Cardiac fibroblast (primary cell): ENCODE results near the gene ATP23.

ENCODE experiments used
- DNase-seq, 2 donors: peaks; one replicate each; pipeline versions ENCODE4 v3.0.0 to v3.0.0-alpha.2; 2010; ENCODE audit warnings: low read depth in 2 of 2
- H3K4me3 ChIP-seq, 2 donors: replicated peaks in 1 of 2; 1 replicate in 1 of 2; 2 replicates in 1 of 2; pipeline ENCODE4 v1.5.1; 2011; ENCODE audit warnings: low read depth in 2 of 2, low read length in 2 of 2, mild to moderate bottlenecking in 2 of 2, moderate library complexity in 1 of 2
- TF ChIP-seq, protein P1 (sequence below): IDR thresholded peaks from one replicate; pipeline ENCODE4 v1.5.1; 2011; ENCODE audit warnings: low read depth, mild to moderate bottlenecking, low read length, inconsistent platforms

ATP23 gene

DNA sequence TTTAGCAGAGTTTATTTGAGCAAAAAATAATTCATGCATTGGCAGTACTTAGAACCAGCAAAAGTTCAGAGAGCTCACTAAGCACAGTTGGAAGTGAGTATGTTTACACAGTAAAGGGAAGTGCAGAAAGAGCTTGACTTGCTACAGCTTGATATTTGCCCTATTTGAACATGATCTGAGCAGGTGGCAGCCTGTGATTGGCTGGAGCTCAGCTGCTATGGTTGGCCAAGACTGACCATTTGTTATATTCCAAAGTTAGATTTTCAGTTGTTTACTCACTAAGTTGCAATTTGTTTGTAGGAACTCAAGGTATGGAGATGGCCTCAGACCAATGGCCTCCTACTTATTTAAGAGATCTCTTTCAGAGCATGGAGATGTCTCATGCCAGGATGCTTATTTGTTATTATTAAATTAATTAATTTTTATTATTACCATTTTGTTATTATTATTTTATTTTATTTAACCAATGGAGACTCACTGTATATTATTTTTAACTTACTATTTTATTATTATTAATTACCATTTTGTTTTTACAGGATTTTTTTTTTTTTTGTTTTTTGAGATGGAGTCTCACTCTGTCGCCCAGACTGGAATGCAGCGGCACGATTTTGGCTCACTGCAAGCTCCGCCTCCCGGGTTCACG, 49.0 kb downstream of the ATP23 start:
- TF ChIP-seq, protein P1, sequence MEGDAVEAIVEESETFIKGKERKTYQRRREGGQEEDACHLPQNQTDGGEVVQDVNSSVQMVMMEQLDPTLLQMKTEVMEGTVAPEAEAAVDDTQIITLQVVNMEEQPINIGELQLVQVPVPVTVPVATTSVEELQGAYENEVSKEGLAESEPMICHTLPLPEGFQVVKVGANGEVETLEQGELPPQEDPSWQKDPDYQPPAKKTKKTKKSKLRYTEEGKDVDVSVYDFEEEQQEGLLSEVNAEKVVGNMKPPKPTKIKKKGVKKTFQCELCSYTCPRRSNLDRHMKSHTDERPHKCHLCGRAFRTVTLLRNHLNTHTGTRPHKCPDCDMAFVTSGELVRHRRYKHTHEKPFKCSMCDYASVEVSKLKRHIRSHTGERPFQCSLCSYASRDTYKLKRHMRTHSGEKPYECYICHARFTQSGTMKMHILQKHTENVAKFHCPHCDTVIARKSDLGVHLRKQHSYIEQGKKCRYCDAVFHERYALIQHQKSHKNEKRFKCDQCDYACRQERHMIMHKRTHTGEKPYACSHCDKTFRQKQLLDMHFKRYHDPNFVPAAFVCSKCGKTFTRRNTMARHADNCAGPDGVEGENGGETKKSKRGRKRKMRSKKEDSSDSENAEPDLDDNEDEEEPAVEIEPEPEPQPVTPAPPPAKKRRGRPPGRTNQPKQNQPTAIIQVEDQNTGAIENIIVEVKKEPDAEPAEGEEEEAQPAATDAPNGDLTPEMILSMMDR, result no peak
- H3K4me3 ChIP-seq, result no peak overlapping the region
- no peak for DNase-seq

DNA sequence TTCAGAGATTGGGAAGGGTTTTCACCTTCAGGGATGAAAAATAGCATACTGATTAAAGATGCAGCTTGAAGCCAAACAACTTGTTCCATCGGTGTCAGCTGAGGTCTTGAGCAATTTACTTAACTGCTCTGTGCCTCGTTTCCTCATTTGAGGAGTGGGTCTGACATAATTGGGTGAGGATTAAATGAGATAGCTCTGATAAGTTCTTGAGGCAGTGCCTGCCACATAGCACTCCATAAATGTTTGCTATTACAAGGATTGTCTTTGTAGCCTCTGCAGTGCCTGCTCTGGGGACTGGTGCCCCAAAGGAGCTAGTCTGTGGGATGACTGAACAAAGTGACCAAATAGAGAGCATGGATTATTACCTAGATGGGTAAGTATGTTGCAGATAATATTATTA, 50.6 kb downstream of the ATP23 start:
- TF ChIP-seq, protein P1, result no peak
- DNase-seq, result no peak
- no peak overlapping the region for H3K4me3 ChIP-seq

DNA sequence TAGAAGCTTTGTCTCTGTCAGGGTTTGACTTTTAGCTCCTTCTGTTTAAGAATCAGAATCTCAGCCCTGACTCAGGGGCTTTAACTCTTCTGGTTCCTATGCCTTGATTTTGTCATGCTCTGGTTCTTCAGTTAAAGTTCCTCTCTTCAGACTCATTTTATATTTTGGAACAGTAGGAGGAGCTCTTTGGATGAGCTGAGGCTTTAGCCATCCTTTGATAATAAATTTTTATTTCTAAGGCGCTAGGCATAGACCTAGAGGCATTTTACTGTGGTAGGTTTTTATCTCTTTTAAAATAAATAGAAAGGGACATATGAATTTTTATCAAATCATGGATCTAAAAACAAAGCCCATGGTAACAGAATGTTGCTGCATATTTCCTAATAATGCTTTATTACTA, 51.7 kb downstream of the ATP23 start:
- TF ChIP-seq, protein P1, result peak; percentile 19
- H3K4me3 ChIP-seq, result no peak overlapping the region
- peak; percentile 8 to 9 for DNase-seq

DNA sequence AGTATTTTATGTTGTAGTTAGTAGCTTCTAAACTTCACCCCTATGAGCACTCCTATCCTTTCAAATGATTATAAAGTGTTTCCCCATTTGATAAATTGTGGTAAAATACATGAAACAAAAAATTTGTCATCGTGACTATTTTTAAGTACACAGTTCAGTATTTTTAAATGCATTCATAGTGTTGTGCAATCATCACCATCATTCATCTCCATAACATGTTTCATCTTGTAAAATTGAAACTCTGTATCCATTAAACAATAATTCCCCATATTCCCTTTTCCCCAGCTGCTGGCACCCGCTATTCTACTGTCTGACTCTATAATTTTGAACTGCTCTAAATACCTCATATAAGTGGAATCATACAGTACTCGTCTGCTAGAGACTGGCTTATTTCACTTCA, 52.5 kb downstream of the ATP23 start:
- H3K4me3 ChIP-seq, result no peak overlapping the region
- DNase-seq, result no peak
- TF ChIP-seq, protein P1, result no peak

DNA sequence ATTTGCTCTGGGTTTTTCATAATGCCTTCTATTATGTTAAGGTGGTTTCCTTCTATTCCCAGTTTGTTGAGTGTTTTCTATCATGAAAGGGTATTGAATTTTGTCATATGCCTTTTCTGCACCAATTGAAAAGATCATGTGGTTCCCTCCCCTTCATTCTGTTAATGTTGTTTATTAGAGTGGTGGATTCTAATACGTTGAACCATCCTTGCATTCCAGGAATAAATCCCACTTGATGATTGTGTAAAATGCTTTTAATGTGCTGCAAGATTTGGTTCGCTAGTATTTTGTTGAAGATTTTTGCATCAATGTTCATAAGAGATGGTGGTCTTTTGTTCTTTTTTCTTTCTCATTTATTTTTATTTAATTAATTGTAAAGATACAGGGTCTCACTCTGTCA, 55.2 kb downstream of the ATP23 start:
- no peak for DNase-seq
- TF ChIP-seq, protein P1, result no peak
- no peak overlapping the region for H3K4me3 ChIP-seq

DNA sequence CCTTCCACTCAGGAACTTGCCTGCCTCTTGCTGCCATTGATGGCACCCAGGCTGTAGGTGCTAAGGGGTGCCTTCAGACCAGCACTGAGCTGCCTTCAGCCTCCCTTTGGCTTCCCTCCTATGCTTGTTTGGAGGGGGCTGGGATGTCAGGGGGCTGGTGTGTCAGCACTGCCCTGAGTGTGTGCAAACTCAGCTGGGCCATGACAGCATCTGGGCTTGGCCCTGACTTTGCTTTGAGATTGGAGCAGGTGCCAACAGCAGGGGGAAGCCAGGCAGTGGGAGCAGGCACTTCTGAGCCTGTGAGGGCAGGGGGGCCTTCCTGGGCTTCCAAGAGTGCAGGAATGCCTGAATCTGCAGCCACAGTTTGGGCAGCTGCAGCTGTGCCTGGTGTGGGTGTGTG, 56.9 kb downstream of the ATP23 start:
- TF ChIP-seq, protein P1, result no peak
- H3K4me3 ChIP-seq, result no peak overlapping the region
- no peak for DNase-seq

DNA sequence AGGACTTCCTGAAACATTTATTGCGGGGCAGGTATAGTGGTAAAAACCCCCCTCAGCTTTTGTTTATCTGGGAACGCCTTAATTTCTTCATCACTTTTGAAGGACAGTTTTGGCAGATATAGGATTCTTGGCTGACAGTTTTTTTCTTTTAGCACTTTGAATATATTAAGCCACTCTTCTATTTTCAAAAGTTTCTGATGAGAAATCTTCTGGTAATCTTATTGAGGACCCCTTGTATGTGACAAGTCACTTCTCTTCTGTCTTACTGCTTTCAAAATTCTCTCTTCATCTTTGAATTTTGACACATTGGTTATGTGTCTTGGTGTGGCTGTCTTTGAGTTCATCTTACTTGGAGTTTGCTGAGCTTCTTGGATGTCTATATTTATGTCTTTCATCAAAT, 59.1 kb downstream of the ATP23 start:
- DNase-seq, result no peak
- TF ChIP-seq, protein P1, result no peak
- H3K4me3 ChIP-seq, result no peak overlapping the region
